ENCODE results near the gene MBP. TPM values are rescaled to one million over a fixed set of nuclear protein-coding genes. Genes with fewer than 3 reads are reported as not detected.

The MBP gene
- total and polyA plus RNA-seq, 2 experiments from 2014 or later, result 18.4 to 22.9 TPM

GRCh38 chr18:77001979-77002378, 130.6 kb downstream of the MBP start (continued):
- TF ChIP-seq CTCF (conservative IDR thresholded peaks at IDR 0.05; ENCODE audit: low read depth in 2 of 2) (no peak), ETS1 (IDR thresholded peaks at IDR 0.05) (no peak)

- DNase-seq (ENCODE audit: low spot score) (no peak), ATAC-seq (no peak)
- Mint-ChIP-seq H3K36me3 (ENCODE audit: low read depth) (no peaks in the 10 kb centered on the region), H3K27me3 (ENCODE audit: insufficient read depth, low read depth, poor library complexity) (peaks cover 9% of the 10 kb centered on the region), H3K4me1 (peaks cover 4% of the 10 kb centered on the region; the same call in 2 of the 3 replicates), H3K27ac (no peak overlapping the region), H3K9me3 (no peaks in the 10 kb centered on the region), H3K4me3 (no peak overlapping the region)
- H3K4me3 ChIP-seq, result no peak overlapping the region
- TF ChIP-seq EZH2phosphoT487 (IDR thresholded peaks at IDR 0.05; ENCODE audit: unreplicated experiment), result no peak
- H2AFZ ChIP-seq, result no peak overlapping the region
- H3F3A ChIP-seq (replicated peaks; ENCODE audit: low read depth), result no peaks in the 10 kb centered on the region
- no peaks in the 10 kb centered on the region for H3K27me3 ChIP-seq (ENCODE audit: insufficient read depth)
- no peak overlapping the region for H3K4me2 ChIP-seq
- H4K20me1 ChIP-seq (replicated peaks; ENCODE audit: insufficient read depth), result no peaks in the 10 kb centered on the region
- no peaks in the 10 kb centered on the region for H3K36me3 ChIP-seq (ENCODE audit: insufficient read depth)
- peaks cover 5% of the 10 kb centered on the region; the same call in 1 of the 2 replicates for H3K4me1 ChIP-seq (ENCODE audit: insufficient read depth)
- H3K27ac ChIP-seq (ENCODE audit: low read depth), result no peak overlapping the region
- no peaks in the 10 kb centered on the region for H3K79me2 ChIP-seq (replicated peaks; ENCODE audit: insufficient read depth)
- no peaks in the 10 kb centered on the region for H3K9me2 ChIP-seq (ENCODE audit: insufficient read depth)
Observed at GRCh38 chr18:77001041-77001440, 131.5 kb downstream of the MBP start.

GRCh38 chr18:77000527-77000926, 132.1 kb downstream of the MBP start:
- ATAC-seq, result peak; percentile 22; the same call in 2 of the 3 replicates
- no peak overlapping the region for H3K27ac ChIP-seq (ENCODE audit: low read depth)
- peaks cover 9% of the 10 kb centered on the region for H3K27me3 Mint-ChIP-seq (ENCODE audit: insufficient read depth, low read depth, poor library complexity)
- no peaks in the 10 kb centered on the region for H3K27me3 ChIP-seq (ENCODE audit: insufficient read depth)
- H3K4me1 Mint-ChIP-seq, result peaks cover 8% of the 10 kb centered on the region; the same call in 2 of the 3 replicates
- DNase-seq (ENCODE audit: low spot score), result peak; percentile 61
- H2AFZ ChIP-seq, result no peak overlapping the region
- no peaks in the 10 kb centered on the region for H3K36me3 ChIP-seq (ENCODE audit: insufficient read depth)
- peaks cover 5% of the 10 kb centered on the region; the same call in 1 of the 2 replicates for H3K4me1 ChIP-seq (ENCODE audit: insufficient read depth)
- H3K4me3 ChIP-seq, result no peak overlapping the region
- no peaks in the 10 kb centered on the region for H3K36me3 Mint-ChIP-seq (ENCODE audit: low read depth)
- TF ChIP-seq CTCF (conservative IDR thresholded peaks at IDR 0.05; ENCODE audit: low read depth in 2 of 2) (peak; percentile 87 to 99), CREB1 (CRISPR knock-in tag; IDR thresholded peaks at IDR 0.05; ENCODE audit: low read depth) (no peak)
- no peaks in the 10 kb centered on the region for H4K20me1 ChIP-seq (replicated peaks; ENCODE audit: insufficient read depth)
- no peaks in the 10 kb centered on the region for H3K9me2 ChIP-seq (ENCODE audit: insufficient read depth)
- no peaks in the 10 kb centered on the region for H3K9me3 Mint-ChIP-seq
- no peaks in the 10 kb centered on the region for H3K79me2 ChIP-seq (replicated peaks; ENCODE audit: insufficient read depth)
- no peak overlapping the region for H3K27ac Mint-ChIP-seq
- H3F3A ChIP-seq (replicated peaks; ENCODE audit: low read depth), result no peaks in the 10 kb centered on the region
- no peak overlapping the region for H3K4me3 Mint-ChIP-seq
- H3K4me2 ChIP-seq, result no peak overlapping the region

Measured in GM23338 (cell line).